Cardiac septum (tissue), 1 donor: ENCODE results near the gene SPATC1L. TPM values are rescaled to one million over a fixed set of nuclear protein-coding genes. Genes with fewer than 3 reads are reported as not detected.

Experiments used
- DNase-seq: peaks from one replicate; pipeline ENCODE4 v3.0.0-alpha.2; 2020; ENCODE audit warnings: low spot score
- intact Hi-C: fragments of 100-400 bp; cut with DNase I; formaldehyde crosslinking; loops from one replicate; pipeline ENCODE4 v1.14.0; 2022
- total RNA-seq: library from RNA; stranded (reverse); fragmentation: NEBNext Ultra II Directional; extraction: Animal tissue kit (Norgen Biotek cat#: 25700); gene quantifications from one replicate; pipeline ENCODE4 v1.2.1, GENCODE V29; 2021
- donor health status: DM: no; HTN: no; CAD: no.

Gene SPATC1L
- total RNA-seq, 1 donor from 2014 or later = 7.3 TPM

- intact Hi-C loops = no loop called here
- peak; percentile 64 for DNase-seq
Measured at GRCh38 chr21:46118316-46119143, 65.7 kb downstream of the SPATC1L start.

DNA sequence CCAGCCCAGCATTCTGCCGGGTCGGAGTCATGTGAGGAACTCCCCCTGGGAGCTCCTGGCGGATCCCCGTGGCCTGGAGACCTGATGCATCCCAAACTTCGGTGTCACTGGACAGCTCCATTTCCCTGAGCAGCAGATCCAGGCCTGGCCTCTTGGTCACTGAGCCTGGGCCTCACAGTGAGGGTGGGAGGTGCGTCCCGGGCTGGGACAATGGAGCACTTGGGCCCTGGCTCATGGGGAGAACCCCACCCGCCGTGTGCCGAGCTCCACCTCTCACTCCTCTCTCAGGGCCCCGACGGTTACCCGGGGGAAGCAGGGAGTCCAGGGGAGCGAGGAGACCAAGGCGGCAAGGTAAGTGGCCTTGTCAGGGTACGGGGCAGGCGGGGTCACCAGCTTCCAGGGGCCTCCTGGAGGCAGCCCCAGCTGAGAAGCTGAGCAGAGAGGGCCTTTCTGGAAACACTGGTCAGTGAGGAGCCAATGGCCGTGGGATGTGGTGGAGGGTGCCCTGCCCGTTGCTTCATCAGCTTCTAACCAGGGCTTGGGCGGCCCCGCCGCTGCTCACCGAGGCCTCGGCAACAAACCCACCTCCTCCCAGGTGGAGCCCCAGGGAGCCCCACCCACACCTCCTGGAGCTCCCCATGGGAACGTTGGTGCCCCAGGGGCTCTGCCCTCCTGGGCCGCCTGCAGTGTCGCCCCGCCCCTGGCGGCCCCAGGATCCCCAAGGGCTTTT, 66.5 kb downstream of the SPATC1L start:
- DNase-seq = peak; percentile 60
- intact Hi-C loops = no loop called here

- peak; percentile 69 for DNase-seq
- intact Hi-C loops = no loop called here
Measured at GRCh38 chr21:46116776-46117585, 67.3 kb downstream of the SPATC1L start.

- intact Hi-C loops = no loop called here
- peak; percentile 72 for DNase-seq
Measured at GRCh38 chr21:46116189-46116775, 68.0 kb downstream of the SPATC1L start.

GRCh38 chr21:46115441-46116188, 68.6 kb downstream of the SPATC1L start:
- intact Hi-C loops = no loop called here
- DNase-seq = peak; percentile 46

DNA sequence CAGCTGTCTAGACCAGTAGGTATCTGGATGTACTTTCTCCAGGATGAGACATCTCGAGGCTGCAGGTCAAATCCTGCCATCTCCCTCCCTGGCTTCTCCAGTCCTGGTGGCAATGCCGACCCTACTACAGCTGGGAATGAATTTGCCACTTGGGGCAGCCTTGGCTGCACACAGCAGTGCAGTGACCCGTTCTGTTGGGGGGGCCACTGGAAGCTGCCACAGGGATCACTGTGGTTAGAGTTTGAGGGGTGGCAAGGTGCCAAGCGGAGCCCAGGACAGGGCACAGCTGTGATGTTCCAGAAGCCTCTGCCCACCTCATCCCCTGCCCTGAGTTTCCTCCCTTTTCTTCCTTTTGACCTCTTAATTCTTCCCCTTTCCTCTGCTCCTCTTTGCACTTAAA, 69.3 kb downstream of the SPATC1L start:
- intact Hi-C loops = no loop called here
- peak; percentile 51 for DNase-seq

DNA sequence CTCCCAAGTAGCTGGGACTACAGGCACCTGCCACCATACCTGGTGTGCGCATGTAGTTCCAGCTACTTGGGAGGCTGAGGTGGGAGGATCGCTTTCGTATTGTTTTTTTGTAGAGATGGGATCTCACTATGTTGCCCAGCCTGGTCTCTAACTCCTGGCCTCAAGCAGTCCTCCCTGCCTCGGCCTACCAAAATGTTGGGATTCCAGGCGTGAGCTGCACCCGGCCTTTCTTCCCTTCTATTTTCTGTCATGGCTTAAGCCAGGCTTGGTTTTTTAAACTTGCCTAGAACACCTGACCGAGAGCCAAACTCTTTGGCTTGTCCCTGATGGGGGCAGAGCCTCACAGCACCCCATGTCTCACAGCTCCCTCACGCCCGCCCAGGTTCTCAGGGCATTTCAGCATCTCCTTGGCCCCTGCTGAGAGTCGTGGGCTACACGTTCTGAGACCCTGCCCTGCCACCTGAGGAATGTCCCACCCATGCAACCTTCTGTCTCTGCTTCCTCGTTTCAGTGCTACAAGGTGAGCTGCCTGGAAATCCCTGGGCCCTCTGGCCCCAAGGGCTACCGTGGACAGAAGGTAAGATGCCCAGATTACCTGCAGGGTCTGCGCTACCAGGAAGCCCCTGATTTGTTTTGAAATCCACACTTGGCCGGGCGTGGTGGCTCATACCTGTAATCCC, 70.6 kb downstream of the SPATC1L start:
- DNase-seq = peak; percentile 63
- intact Hi-C loops = no loop called here

GRCh38 chr21:46112725-46113215, 71.5 kb downstream of the SPATC1L start:
- DNase-seq = peak; percentile 68
- intact Hi-C loops = no loop called here

DNA sequence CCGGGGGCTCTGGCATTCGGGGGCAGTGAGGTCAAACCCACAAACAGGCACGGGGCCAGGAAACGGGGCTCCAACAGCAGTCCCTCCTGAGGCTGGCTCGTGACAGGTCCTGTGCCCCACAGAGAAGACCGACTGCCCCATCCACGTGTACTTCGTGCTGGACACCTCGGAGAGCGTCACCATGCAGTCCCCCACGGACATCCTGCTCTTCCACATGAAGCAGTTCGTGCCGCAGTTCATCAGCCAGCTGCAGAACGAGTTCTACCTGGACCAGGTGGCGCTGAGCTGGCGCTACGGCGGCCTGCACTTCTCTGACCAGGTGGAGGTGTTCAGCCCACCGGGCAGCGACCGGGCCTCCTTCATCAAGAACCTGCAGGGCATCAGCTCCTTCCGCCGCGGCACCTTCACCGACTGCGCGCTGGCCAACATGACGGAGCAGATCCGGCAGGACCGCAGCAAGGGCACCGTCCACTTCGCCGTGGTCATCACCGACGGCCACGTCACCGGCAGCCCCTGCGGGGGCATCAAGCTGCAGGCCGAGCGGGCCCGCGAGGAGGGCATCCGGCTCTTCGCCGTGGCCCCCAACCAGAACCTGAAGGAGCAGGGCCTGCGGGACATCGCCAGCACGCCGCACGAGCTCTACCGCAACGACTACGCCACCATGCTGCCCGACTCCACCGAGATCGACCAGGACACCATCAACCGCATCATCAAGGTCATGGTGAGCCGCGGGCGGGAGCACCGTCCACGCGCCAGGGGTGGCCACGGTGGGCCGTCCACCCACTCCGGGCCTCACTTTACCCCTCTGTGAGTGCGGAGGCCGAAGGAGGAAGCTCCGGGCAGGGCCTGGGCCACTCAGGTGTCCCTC, 72.2 kb downstream of the SPATC1L start:
- intact Hi-C loops = no loop called here
- peak; percentile 72 for DNase-seq

- no peak for DNase-seq
- intact Hi-C loops = no loop called here
Measured at GRCh38 chr21:46111193-46111571, 73.1 kb downstream of the SPATC1L start.

Other genes with a start within 250 kb of the SPATC1L start
- gene COL6A1, start 202.7 kb downstream of the SPATC1L start, total RNA-seq = 140 TPM
- gene COL6A2, start 86.3 kb downstream of the SPATC1L start, total RNA-seq = 157 TPM
- 0.83 TPM for gene FTCD, start 28.9 kb downstream of the SPATC1L start, total RNA-seq
- gene LSS, start 44.3 kb upstream of the SPATC1L start, total RNA-seq = 34.9 TPM
- gene MCM3AP, start 101.2 kb upstream of the SPATC1L start, total RNA-seq = 69.9 TPM
- gene YBEY, start 101.9 kb upstream of the SPATC1L start, total RNA-seq = 14.1 TPM
- gene C21orf58, start 139.4 kb upstream of the SPATC1L start, total RNA-seq = 1.4 TPM
- 21.0 TPM for gene PCNT, start 139.7 kb upstream of the SPATC1L start, total RNA-seq